K562 (cell line): ENCODE results near the gene ERMP1.

Experiments used
- BHLHE40 ChIP-seq: IDR thresholded peaks from 2 replicates; pipeline ENCODE4 v1.6.1; 2011; ENCODE audit warnings: low read length, improper control_type of control experiment
- EP300 ChIP-seq: IDR thresholded peaks from 2 replicates; pipeline ENCODE4 v1.6.1; 2012; ENCODE audit warnings: low read length, improper control_type of control experiment
- HDGF ChIP-seq: fragments of 450-650 bp; IDR thresholded peaks from 2 replicates; pipeline ENCODE4 v1.6.1; 2016
- NFE2L1 ChIP-seq: fragments of 450-650 bp; IDR thresholded peaks from 2 replicates; pipeline ENCODE4 v1.6.1; 2016; ENCODE audit warnings: missing genetic modification characterization, low read depth, mild to moderate bottlenecking, missing compliant biosample characterization, moderate library complexity, borderline replicate concordance
- NFYB ChIP-seq: IDR thresholded peaks from 2 replicates; pipeline ENCODE4 v1.6.1; 2011; ENCODE audit warnings: mild to moderate bottlenecking, moderate library complexity; ENCODE audit not compliant: insufficient read length; ENCODE audit errors: extremely low read depth
- POLR2AphosphoS5 ChIP-seq: IDR thresholded peaks from 2 replicates; pipeline ENCODE4 v1.6.1; 2011; ENCODE audit warnings: mild to moderate bottlenecking, low read depth, low read length, moderate library complexity; ENCODE audit not compliant: control insufficient read depth, insufficient read depth
- RFX5 ChIP-seq: IDR thresholded peaks from 2 replicates; pipeline ENCODE4 v1.6.1; 2011; ENCODE audit warnings: low read depth, mild to moderate bottlenecking, improper control_type of control experiment, low read length
- THRAP3 ChIP-seq: fragments of 450-650 bp; IDR thresholded peaks from 2 replicates; pipeline ENCODE4 v1.6.1; 2016; ENCODE audit warnings: mild to moderate bottlenecking, inconsistent platforms, borderline replicate concordance

DNA sequence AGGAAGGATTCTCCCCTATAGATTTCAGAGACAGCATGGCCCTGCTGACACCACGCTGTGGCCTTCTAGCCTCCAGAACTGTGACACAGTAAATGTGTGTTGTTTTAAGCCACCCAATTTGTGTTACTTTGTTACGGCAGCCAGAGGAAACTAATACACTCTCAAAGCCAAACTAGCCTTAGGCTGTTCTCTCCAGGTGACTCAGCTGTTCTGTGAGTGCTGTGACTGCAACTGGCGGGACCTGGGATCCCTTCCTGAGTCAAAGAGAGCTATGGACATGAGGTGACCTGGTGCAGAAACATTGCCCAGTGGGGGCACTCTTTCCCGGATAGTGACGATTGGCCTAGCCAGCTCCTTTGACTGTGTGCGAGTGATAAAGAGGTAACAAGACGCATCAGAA is 43.8 kb upstream of the ERMP1 start:
- no peak for TF ChIP-seq NFYB
- TF ChIP-seq RFX5: no peak
- no peak for TF ChIP-seq THRAP3
- no peak for TF ChIP-seq EP300
- no peak for TF ChIP-seq POLR2AphosphoS5
- no peak for TF ChIP-seq HDGF
- TF ChIP-seq BHLHE40: no peak
- TF ChIP-seq NFE2L1 (tag): no peak
